SK-N-MC (cell line): ENCODE results near the gene PRPSAP1.
"Not testable (repeated sequence)": the region's sequence is repeated elsewhere in the genome, so short reads cannot be mapped to it uniquely, and the experiment has no call there.

Experiments used
- EZH2 ChIP-seq: fragments of 200-600 bp; sonication (generic); IDR thresholded peaks from one replicate; pipeline ENCODE4 v1.6.1; 2017; ENCODE audit warnings: antibody characterized with exemption
- POLR2AphosphoS5 ChIP-seq: IDR thresholded peaks from 2 replicates; pipeline ENCODE4 v1.6.1; 2012; ENCODE audit warnings: mild to moderate bottlenecking, low read depth, low read length, borderline replicate concordance

GRCh38 chr17:76305135-76305454, 48.6 kb downstream of the PRPSAP1 start:
- TF ChIP-seq EZH2, POLR2AphosphoS5: not testable (repeated sequence)
